LoVo (cell line): Measurements from ENCODE around the gene RPH3AL.
"Not testable (repeated sequence)": the region's sequence is repeated elsewhere in the genome, so short reads cannot be mapped to it uniquely, and the experiment has no call there.

Experiments
- DNase-seq: peaks from one replicate; pipeline ENCODE4 v3.0.0-alpha.2; 2016; ENCODE audit warnings: low spot score

Gene RPH3AL

DNA sequence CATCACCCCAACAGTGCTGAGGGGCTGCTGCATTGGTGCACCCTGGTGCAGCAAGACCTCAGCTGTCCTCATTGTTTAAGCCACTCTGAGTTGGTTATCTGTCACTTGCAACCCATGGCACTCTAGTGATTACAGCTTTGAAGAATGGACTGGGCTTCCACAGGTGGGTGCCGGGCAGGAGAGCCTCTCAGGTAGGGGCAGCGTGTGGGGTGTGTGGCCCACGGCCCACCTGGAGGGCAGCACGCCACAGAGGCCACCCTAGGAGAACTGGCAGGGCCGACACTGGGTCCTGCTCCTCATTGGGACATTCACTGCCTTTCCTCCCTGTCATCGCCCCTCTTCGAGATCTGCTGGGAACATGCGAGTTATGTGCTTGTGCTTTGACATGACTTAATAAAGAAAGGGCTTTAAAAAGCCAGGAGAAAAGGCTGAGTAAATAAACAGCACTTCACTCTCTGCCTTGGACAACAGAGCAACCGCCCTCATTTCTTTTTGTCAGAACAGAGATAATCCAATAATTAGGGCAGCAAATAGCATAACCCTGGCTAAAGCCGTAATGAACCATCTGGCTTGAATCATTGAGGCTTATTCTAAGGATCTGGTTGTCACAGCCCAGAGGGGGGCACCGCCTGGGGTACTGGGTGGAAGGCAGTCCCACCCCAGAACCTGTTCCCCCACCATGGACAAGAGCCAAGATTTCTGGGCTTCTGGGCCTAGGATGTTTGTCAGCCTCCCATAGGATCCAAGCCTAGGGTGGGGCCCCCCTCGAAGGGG lies 174.1 kb downstream of the RPH3AL start:
- no peak for DNase-seq

DNA sequence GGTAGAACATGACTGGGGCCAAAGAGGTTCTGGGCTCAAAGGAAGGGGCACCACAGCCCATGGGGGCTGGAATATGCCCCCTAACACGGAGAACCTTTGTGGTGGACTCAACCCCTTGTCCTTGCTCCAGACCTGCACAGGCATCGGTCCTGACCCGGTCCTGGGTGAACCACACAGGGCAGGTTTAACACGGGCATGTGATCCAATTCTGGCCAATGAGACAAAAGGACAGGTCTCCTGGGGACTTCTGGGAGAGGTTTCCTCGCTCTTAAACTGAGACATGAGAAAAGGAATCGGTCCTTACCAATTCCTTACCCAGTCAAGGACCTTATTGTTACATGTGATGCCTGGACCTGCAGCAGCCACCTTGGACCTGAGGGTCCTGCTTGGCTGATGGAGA lies 174.8 kb downstream of the RPH3AL start:
- DNase-seq: no peak

DNA sequence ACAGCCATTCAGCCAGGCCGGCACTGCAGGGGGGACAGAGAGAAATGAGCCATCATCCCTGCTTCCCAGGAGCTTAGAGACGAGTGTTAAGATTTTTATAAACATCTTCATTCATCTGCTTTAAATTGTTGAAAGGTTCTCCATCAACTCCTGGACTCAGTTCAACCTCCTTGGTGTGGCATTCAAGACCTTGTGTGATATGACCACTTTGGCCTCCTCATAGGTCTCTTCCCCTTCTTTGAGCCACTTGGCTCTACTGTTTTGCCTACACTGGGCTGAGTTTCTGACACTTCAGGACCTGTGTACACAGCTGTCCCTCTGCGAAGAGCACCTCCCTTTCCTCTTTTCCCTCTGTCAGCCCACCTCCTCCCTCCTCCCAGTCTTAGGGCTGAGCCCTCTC lies 175.5 kb downstream of the RPH3AL start:
- DNase-seq: no peak

DNA sequence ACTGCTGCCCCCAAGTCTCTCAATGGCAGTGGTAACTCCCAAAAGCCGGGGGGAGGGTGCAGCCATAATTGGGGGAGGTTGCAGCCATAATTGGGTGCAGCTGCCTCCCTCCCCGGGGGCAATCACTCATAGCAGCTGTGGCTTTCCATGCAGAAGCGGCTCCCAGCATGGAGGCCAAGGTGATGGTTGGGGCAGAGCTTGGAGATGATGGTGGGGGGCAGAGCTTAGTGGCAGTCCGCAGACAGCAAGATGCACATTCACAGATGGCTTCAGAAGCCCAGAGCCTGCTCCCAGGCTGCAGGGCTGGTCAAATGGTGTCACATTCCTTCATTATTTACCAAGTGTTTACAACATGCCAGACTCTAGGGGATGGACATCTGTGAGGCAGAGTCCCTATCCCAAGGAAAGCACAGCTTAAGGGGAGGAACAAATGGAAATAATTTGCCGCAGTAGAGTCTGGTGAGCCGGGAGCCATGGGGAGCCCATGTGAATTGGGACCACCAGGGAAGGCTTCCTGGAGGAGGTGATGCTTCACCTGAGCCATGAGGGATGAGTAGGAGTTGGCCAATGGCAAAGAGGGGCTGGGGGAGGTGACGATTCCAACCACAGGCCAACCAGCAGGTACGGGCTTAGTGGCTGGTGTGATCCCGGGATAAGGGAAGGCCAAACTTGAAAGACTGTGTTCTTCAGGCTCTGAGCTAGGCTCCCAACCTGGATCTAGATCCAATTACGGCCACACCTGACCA lies 179.3 kb downstream of the RPH3AL start:
- no peak for DNase-seq

GRCh38 chr17:172401-172800 lies 180.2 kb downstream of the RPH3AL start:
- no peak for DNase-seq

GRCh38 chr17:171871-172270 lies 180.7 kb downstream of the RPH3AL start:
- DNase-seq: no peak

- DNase-seq: no peak
Measured at GRCh38 chr17:170130-170670, 182.4 kb downstream of the RPH3AL start.

GRCh38 chr17:168614-169013 lies 184.0 kb downstream of the RPH3AL start:
- not testable (repeated sequence) for DNase-seq

DNA sequence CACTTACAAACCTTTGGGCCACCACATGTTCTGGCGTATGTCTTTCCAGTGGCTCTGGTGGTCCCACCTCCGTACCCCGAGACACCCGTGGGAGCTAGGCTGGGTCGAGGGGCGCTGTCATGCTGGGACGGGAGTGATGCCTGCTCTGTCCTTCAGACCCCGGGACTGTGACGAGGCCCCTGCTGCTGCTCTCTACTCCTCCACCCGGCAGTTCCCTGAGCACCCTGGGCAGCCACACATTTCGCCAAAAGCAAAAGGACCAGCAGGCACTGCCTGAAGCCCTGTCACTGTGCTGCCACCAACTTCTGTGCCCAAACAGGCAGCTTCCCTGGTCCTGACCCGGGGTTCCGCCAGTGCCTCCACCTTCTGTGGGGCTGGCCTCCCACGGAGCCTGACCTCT lies 186.7 kb downstream of the RPH3AL start:
- no peak for DNase-seq

DNA sequence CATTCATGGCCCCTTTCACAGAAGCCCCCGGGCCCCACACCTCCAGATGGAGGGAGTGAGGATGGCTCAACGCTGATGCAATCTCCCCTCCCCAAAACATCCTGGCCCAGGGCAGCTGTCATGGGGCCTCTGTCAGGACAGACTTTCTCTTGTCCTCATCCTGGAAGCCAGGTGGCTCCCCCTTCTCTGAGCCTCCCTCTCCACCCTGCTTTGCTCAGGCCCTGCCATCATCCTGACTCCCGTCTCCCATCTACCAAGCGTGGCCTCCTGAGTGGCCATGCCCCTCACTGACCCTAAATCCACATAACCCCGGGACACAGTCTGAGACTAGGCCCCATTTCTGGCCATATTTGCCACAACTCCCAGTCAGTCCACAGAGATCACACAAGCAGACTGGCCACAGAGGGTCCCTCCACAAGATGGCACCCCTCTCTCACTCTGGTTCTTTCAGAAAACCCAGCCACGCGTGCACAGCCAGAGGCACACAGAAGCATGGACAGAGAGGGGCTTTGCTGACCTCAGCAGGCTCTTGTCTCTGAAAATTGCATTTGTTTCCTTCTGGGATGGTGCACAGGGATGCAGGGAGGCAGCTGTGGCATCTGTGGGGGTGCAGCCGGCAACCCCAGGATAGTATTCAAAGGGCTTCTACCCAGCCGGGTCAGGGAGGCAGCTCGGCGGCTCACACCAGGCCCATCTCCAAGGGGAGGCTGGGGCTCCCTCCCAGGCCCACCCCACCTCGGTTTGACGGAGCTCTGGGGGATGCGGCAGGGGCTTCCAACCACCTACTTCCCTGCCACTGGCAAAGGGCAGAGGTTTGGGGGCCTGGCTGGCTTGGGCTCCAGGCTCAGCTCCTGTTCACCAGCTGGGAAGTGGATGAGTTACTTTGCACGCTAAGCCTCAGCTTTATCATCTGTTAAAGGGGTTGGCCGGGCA lies 188.0 kb downstream of the RPH3AL start:
- DNase-seq: no peak

GRCh38 chr17:163514-164098 lies 189.0 kb downstream of the RPH3AL start:
- no peak for DNase-seq

- DNase-seq: no peak
Measured at GRCh38 chr17:162689-163088, 189.9 kb downstream of the RPH3AL start.
